Right lobe of liver (tissue), 6 donors: ENCODE measurements around the gene CAMK2D. TPM values are rescaled to one million over a fixed set of nuclear protein-coding genes. Genes with fewer than 3 reads are reported as not detected.

ENCODE experiments used
- ATAC-seq, 4 donors: fragments of 200-7000 bp; cut with Tn5 transposase; one replicate each; pipeline ENCODE4 v1.9.1; 2020; ENCODE audit warnings: mild to moderate bottlenecking in 4 of 4, moderate library complexity in 4 of 4
- DNase-seq, 3 donors: peaks; one replicate each; pipeline ENCODE4 v3.0.0-alpha.2; 2020
- H3K27ac ChIP-seq, 3 donors: fragments of 200-600 bp; one replicate each; pipeline ENCODE4 v1.8.0; 2022
- H3K27me3 ChIP-seq, 2 donors: fragments of 200-600 bp; one replicate each; pipeline ENCODE4 v1.8.0; 2022
- H3K36me3 ChIP-seq, 4 donors: fragments of 200-600 bp; sonication (generic) in 1 of 4; one replicate each; pipeline versions ENCODE4 v1.5.1 to v1.8.0; 2017 to 2022; ENCODE audit warnings: control low read depth in 1 of 4
- H3K4me1 ChIP-seq, 4 donors: fragments of 200-600 bp; sonication (generic) in 1 of 4; one replicate each; pipeline versions ENCODE4 v1.5.1 to v1.8.0; 2017 to 2022; ENCODE audit warnings: control low read depth in 1 of 4
- H3K4me3 ChIP-seq, 3 donors: fragments of 200-600 bp; one replicate each; pipeline ENCODE4 v1.8.0; 2022
- H3K9me3 ChIP-seq, 4 donors: fragments of 200-600 bp; sonication (generic) in 1 of 4; one replicate each; pipeline versions ENCODE4 v1.5.1 to v1.8.0; 2017 to 2022; ENCODE audit warnings: control low read depth in 1 of 4
- CTCF ChIP-seq, 4 donors: fragments of 200-600 bp in 3 of 4; fragments of 450-650 bp in 1 of 4; IDR thresholded peaks; one replicate each; pipeline versions ENCODE4 v1.5.1 to v1.8.0; 2016 to 2022; ENCODE audit warnings: antibody characterized with exemption in 4 of 4, mild to moderate bottlenecking in 2 of 4
- POLR2A ChIP-seq: fragments of 450-650 bp; IDR thresholded peaks from one replicate; pipeline ENCODE4 v1.6.1; 2017; ENCODE audit warnings: antibody characterized with exemption, mild to moderate bottlenecking
- WGBS: methylation state at CpG from one replicate; pipeline ENCODE4 v1.1.6; 2018; ENCODE audit warnings: low coverage, low lambda C conversion rate; ENCODE audit not compliant: insufficient coverage; ENCODE audit errors: missing lambda C conversion rate; 5-methylcytosine and 5-hydroxymethylcytosine counted together
- intact Hi-C, 2 donors: fragments of 100-400 bp; cut with DNase I; formaldehyde crosslinking; loops; one replicate each; pipeline versions ENCODE4 v1.11.2 to v1.14.1; 2022
- total RNA-seq, 6 experiments: library from RNA; depleted of rRNA in 2 of 6; stranded (reverse); fragments of >200 nt in 2 of 6; fragmentation: NEBNext Ultra II Directional in 3 of 6; extraction: Animal tissue kit (Norgen Biotek cat#: 25700) in 3 of 6; gene quantifications; one replicate each; pipeline versions ENCODE4 v1.1.0 to v1.2.4, GENCODE V29; 2016 to 2023
- donor health status: DM: no; HTN: yes; CAD: no.
- donor health status: DM: no; HTN: no; CAD: no.
- donor health status: DM: no; HTN: no; CAD: no.
- donor health status: DM: no; HTN: yes; CAD: no.
- donor health status: DM: no; HTN: yes; CAD: no.

Gene CAMK2D
- total RNA-seq, 6 experiments from 2014 or later: 17.0 to 30.6 (median 22.6) TPM

DNA sequence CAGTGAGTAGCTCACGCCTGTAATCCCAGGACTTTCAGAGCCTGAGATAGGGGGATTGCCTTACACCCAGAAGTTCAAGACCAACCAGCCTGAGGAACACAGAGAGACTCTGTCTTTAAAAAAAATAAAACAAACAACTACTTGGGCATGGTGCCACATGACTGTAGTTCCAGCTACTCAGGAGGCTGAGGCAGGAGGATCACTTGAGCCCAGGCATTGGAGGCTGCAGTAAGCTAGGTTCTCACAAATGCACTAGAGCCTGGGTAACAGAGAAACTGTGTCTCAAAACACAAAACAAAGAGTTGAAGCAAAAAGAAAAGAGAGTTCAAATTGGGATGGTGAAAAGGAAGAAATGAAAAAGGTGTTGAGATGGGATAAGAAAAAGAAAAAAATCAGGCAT lies 10.8 kb downstream of the CAMK2D start:
- H3K27ac ChIP-seq: no peak overlapping the region
- WGBS: 100% methylated on average over 1 of the region's 1 CpG
- no peaks in the 10 kb centered on the region for H3K27me3 ChIP-seq
- no peaks in the 10 kb centered on the region for H3K9me3 ChIP-seq
- H3K4me1 ChIP-seq: no peaks in the 10 kb centered on the region
- intact Hi-C loops: no loop called here
- no peak overlapping the region for H3K4me3 ChIP-seq
- ATAC-seq: no peak
- no peak for DNase-seq
- no peak for TF ChIP-seq POLR2A
- TF ChIP-seq CTCF (IDR thresholded peaks at IDR 0.05): no peak
- H3K36me3 ChIP-seq: peaks cover 0 to 3% (median 0%) of the 10 kb centered on the region in 4 donors

- intact Hi-C loops: no loop called here
- ATAC-seq: no peak
These were observed 11.2 kb downstream of the CAMK2D start for GRCh38 chr4:113750296-113750695.

GRCh38 chr4:113749178-113749577 lies 12.4 kb downstream of the CAMK2D start:
- ATAC-seq (no peak), DNase-seq (no peak)

More at GRCh38 chr4:113750296-113750695, 11.2 kb downstream of the CAMK2D start:
- TF ChIP-seq CTCF (IDR thresholded peaks at IDR 0.05) (no peak), POLR2A (no peak)
- H3K9me3 ChIP-seq: no peaks in the 10 kb centered on the region
- no peak overlapping the region for H3K4me3 ChIP-seq
- WGBS: 98% methylated on average over 4 of the region's 4 CpGs
- H3K27me3 ChIP-seq: no peaks in the 10 kb centered on the region
- DNase-seq: no peak
- H3K27ac ChIP-seq: no peak overlapping the region
- no peaks in the 10 kb centered on the region for H3K4me1 ChIP-seq
- peaks cover 0 to 3% (median 0%) of the 10 kb centered on the region in 4 donors for H3K36me3 ChIP-seq

DNA sequence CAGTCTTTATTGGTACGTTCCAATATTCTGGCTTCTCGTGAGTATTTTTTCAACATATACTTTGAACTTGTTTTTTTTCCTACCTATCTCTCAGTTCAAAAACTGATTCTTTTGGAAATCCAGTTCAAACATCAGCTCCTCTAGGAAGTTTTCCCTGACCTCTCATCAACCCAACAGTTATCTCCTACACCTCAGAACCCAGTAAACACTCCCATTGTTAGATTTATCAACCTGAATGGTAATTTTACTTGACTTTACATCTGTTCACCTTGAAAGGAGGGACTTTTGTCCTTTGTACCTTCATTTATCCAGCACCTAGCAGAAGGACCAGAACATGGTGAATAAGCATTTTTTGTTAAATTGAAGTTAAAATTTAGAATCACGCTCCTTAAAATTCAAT lies 13.6 kb downstream of the CAMK2D start:
- Histone ChIP-seq H3K27me3 (no peaks in the 10 kb centered on the region), H3K4me3 (no peak overlapping the region), H3K27ac (no peak overlapping the region), H3K9me3 (no peaks in the 10 kb centered on the region), H3K36me3 (peaks cover 0 to 3% (median 0%) of the 10 kb centered on the region in 4 donors), H3K4me1 (peaks cover 0 to 11% (median 0%) of the 10 kb centered on the region in 4 donors)
- intact Hi-C loops: no loop called here
- DNase-seq: no peak
- TF ChIP-seq POLR2A: no peak
- TF ChIP-seq CTCF (IDR thresholded peaks at IDR 0.05): no peak
- WGBS: 96% methylated on average over 3 of the region's 3 CpGs
- no peak for ATAC-seq

More at GRCh38 chr4:113749178-113749577, 12.4 kb downstream of the CAMK2D start:
- TF ChIP-seq POLR2A: no peak
- TF ChIP-seq CTCF (IDR thresholded peaks at IDR 0.05): no peak
- no peak overlapping the region for H3K27ac ChIP-seq
- WGBS: 100% methylated on average over 1 of the region's 1 CpG
- H3K9me3 ChIP-seq: no peaks in the 10 kb centered on the region
- no peak overlapping the region for H3K4me3 ChIP-seq
- no peaks in the 10 kb centered on the region for H3K27me3 ChIP-seq
- no peaks in the 10 kb centered on the region for H3K4me1 ChIP-seq
- intact Hi-C loops: no loop called here
- peaks cover 0 to 3% (median 0%) of the 10 kb centered on the region in 4 donors for H3K36me3 ChIP-seq

- Histone ChIP-seq H3K4me3 (no peak overlapping the region), H3K27me3 (no peaks in the 10 kb centered on the region), H3K9me3 (no peaks in the 10 kb centered on the region), H3K4me1 (peaks cover 0 to 18% (median 0%) of the 10 kb centered on the region in 4 donors), H3K36me3 (no peaks in the 10 kb centered on the region), H3K27ac (no peak overlapping the region)
- ATAC-seq (no peak), DNase-seq (no peak)
- intact Hi-C loops: no loop called here
- TF ChIP-seq POLR2A (no peak), CTCF (IDR thresholded peaks at IDR 0.05) (no peak)
- 95% methylated on average over 2 of the region's 2 CpGs for WGBS
These were observed 15.8 kb downstream of the CAMK2D start for GRCh38 chr4:113745711-113746110.
